Activated naive CD4-positive, alpha-beta T cell treated with anti-CD3 and anti-CD28 coated beads, Interleukin-2, amount 50 U/mL, for 72 hours (primary cell): ENCODE measurements around the gene ZNF792. TPM values are rescaled to one million over a fixed set of nuclear protein-coding genes. Genes with fewer than 3 reads are reported as not detected.
"Not testable (repeated sequence)": the region's sequence is repeated elsewhere in the genome, so short reads cannot be mapped to it uniquely, and the experiment has no call there.

Experiments used
- ATAC-seq, 2 donors: fragments of 150-1000 bp; cut with Tn5 transposase; 2 replicates each; pipeline ENCODE4 v1.10.0; 2021; ENCODE audit warnings: mild to moderate bottlenecking in 2 of 2, moderate library complexity in 2 of 2
- DNase-seq, 2 donors: peaks; one replicate each; pipeline ENCODE4 v3.0.0; 2021 to 2022; ENCODE audit warnings: low spot score in 2 of 2
- H3K27ac Mint-ChIP-seq, 2 donors: one replicate each; pipeline ENCODE4 v1.8.0; 2022; ENCODE audit warnings: mild to moderate bottlenecking in 2 of 2, mixed read lengths in 2 of 2
- H3K36me3 Mint-ChIP-seq, 2 donors: one replicate each; pipeline ENCODE4 v1.8.0; 2022; ENCODE audit warnings: mixed read lengths in 2 of 2
- H3K9me3 Mint-ChIP-seq, 2 donors: one replicate each; pipeline ENCODE4 v1.8.0; 2022; ENCODE audit warnings: mixed read lengths in 2 of 2
- total RNA-seq, 2 donors: library from RNA; stranded (reverse); gene quantifications; one replicate each; pipeline ENCODE4 v1.2.3, GENCODE V29; 2022

ZNF792 gene
- total RNA-seq, 2 donors from 2014 or later: 6.4 to 9.7 TPM

DNA sequence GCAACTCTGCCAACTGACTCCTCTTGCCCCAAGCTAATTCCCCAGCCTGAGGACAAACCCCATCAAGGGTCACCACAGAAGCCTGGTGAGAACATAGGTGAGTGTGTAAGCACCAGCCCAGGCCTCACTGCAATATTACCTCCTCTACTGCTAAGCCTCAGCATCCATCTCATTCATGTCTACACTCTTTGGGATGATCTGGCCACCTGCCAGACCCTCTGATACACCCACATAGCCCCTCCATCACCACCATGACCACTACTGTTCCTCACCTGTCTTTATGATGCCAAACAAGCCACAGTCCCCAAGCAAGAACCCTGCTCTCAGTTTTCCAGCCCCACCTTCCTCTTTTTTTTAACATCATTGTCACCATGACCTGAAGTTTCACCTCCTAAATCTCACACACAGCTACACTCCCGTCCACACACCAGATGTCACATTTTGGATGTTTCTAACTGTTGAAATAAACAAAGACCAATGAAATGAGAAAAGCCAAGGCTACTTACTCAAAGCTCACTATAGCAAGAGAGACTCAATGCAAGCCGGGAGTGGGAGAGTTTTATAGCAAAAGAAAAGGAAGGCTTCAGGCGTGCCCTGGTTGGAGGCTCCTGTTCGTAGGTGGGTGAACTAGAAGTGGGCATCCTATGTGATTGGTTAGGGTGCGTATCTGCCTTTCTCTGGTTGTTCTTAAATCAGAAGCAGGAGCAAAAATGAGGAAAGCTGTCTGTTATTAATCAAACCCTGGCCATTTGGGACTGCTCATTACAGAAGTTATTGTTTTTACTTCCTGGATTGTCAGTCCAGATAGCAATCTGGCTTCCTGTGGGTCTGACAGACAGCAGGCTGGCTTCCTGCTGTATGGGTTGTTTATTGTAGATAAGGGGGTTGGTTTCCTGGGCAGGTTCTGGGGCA is 2.0 kb downstream of the ZNF792 start:
- no peak for ATAC-seq
- Mint-ChIP-seq H3K27ac (peak overlapping the region in 1 of 2 donors; percentile 89), H3K36me3 (peaks cover 65 to 76% of the 10 kb centered on the region in 2 donors), H3K9me3 (peaks cover 33 to 48% of the 10 kb centered on the region in 2 donors)
- DNase-seq: no peak

DNA sequence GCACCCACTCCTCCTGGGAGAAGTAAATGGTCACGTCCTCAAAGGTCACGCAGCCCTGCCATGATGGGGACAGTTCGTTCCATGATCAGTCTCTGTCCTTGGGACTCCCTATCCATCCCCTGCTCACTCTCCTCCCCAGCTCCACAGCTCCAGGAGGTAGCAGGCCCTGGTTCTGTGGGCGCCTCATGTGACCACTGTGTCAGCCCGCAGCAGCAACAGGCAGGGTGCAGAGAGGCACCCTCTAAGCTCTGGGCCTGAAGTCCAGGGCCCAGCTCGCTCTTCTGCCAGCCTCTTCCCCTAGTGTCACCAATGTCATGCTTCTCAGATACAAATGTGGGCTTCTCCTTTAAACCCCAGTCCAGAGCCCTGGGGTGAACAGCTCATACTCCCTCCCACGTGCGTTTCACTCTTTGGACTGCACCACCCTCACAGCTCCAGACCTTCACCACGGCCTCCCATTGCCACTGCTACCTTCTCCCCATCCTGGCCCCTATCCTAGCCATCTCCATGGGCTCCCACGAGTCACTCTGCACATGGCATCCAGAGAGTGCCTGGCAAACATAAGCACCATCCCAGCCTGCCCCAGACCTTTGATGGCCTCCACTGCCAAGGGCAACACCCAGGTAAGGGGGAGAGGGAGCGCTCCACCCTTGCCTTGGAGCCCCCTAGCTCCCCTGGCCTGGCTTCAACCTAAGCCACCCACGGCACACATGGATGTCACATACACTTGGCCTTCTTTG is 2.9 kb downstream of the ZNF792 start:
- peak overlapping the region; percentile 57 to 89 for H3K27ac Mint-ChIP-seq
- peaks cover 36 to 55% of the 10 kb centered on the region in 2 donors for H3K9me3 Mint-ChIP-seq
- peaks cover 75 to 78% of the 10 kb centered on the region in 2 donors for H3K36me3 Mint-ChIP-seq
- no peak for ATAC-seq
- no peak for DNase-seq

DNA sequence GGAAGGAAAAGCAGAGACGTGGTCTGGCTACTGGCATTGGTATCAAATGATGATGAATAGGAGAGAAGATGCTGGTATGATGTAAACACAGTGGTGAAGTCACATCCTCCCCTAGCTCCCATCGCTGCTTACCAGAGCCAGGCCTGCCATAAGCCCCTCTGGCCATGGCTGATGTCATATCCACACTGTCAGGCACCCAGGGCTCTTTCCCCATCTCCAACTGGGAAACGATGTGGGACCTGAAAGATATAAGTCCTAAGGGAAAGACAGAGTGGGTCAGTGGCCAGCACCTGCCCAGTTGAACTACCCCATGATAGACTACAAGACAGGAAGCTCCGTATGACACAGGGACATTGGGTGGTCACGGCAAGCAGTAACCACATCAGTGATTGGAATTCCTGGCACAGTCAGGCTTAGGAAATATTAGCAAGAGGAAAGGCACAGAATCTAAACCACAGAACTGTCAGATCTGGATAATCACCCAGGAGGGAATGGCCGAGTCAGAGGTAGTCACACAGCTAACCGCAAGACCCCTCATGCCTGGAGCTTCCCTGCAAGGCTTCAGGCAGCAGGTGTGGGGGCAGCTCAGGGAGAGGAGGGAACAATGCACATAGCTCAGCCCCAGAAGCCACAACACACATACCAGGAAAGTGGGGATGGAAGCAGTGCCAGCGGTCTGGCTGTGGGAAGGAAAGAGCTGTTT is 3.8 kb downstream of the ZNF792 start:
- DNase-seq (no peak), ATAC-seq (no peak)
- Mint-ChIP-seq H3K36me3 (peaks cover 70 to 81% of the 10 kb centered on the region in 2 donors), H3K9me3 (peaks cover 36 to 58% of the 10 kb centered on the region in 2 donors), H3K27ac (no peak overlapping the region)

DNA sequence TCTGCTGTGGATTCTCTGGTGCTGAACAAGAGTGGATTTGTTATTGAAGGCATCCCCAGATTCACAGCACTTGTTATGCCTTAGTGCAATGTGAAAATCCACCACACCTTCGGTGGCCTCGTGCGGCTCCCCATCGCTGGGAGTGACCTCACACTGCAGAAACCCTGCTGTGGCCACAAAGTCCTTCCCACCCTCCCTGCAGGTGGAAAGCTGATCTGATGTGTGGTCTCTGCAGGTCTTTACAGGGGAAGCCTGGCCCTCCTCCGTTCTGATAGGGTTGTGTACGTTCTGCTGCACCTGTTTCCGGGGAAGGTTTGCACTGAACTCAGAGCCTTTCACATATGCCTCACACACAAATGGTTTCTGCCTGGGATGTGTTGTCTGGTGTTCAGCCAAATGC is 5.0 kb downstream of the ZNF792 start:
- Mint-ChIP-seq H3K27ac (no peak overlapping the region), H3K36me3 (peaks cover 76 to 89% of the 10 kb centered on the region in 2 donors), H3K9me3 (peaks cover 41 to 63% of the 10 kb centered on the region in 2 donors)
- ATAC-seq (no peak), DNase-seq (no peak)

GRCh38 chr19:34957830-34958751 is 5.9 kb downstream of the ZNF792 start:
- DNase-seq (no peak), ATAC-seq (no peak)
- H3K9me3 Mint-ChIP-seq: peaks cover 42 to 72% of the 10 kb centered on the region in 2 donors
- H3K27ac Mint-ChIP-seq: no peak overlapping the region
- peaks cover 82 to 94% of the 10 kb centered on the region in 2 donors for H3K36me3 Mint-ChIP-seq

- no peak overlapping the region for H3K27ac Mint-ChIP-seq
- H3K36me3 Mint-ChIP-seq: peaks cover 65 to 87% of the 10 kb centered on the region in 2 donors
- H3K9me3 Mint-ChIP-seq: peaks cover 46 to 65% of the 10 kb centered on the region in 2 donors
- ATAC-seq (no peak), DNase-seq (no peak)
Observed at GRCh38 chr19:34953092-34953491, 10.9 kb downstream of the ZNF792 start.

- DNase-seq: no peak
- H3K36me3 Mint-ChIP-seq: peaks cover 54 to 83% of the 10 kb centered on the region in 2 donors
- H3K27ac Mint-ChIP-seq: no peak overlapping the region
- H3K9me3 Mint-ChIP-seq: peaks cover 34 to 47% of the 10 kb centered on the region in 2 donors
- ATAC-seq: no peak
Observed at GRCh38 chr19:34943861-34944573, 20.0 kb downstream of the ZNF792 start.

GRCh38 chr19:34938886-34939285 is 25.1 kb downstream of the ZNF792 start:
- Mint-ChIP-seq H3K9me3 (peaks cover 29 to 32% of the 10 kb centered on the region in 2 donors), H3K27ac (no peak overlapping the region), H3K36me3 (peaks cover 54 to 72% of the 10 kb centered on the region in 2 donors)
- ATAC-seq (no peak), DNase-seq (no peak)

DNA sequence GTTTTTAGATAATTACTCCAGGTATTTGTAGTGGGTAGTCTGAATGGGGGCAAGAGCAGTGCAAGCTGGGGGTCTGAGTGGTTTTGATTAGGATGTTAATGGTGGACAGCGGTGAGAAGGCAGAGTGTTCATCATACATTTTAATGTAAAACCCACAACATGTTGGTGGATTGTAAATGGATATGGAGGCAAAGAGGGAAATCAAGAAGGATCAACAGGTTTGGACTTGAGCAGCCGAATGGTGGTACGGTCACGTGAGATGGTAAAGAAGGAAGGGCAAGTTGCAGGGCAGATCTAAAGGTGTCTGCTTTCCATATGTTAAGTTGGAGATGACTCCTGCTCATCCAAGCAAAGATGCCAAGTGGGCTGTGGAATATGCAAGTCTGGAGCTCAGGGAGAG is 27.8 kb downstream of the ZNF792 start:
- peaks cover 14 to 17% of the 10 kb centered on the region in 2 donors for H3K9me3 Mint-ChIP-seq
- ATAC-seq (no peak), DNase-seq (no peak)
- no peak overlapping the region for H3K27ac Mint-ChIP-seq
- peaks cover 36 to 63% of the 10 kb centered on the region in 2 donors for H3K36me3 Mint-ChIP-seq

GRCh38 chr19:34932494-34932893 is 31.5 kb downstream of the ZNF792 start:
- DNase-seq: no peak
- H3K36me3 Mint-ChIP-seq: peaks cover 34 to 61% of the 10 kb centered on the region in 2 donors
- no peak overlapping the region for H3K27ac Mint-ChIP-seq
- no peak for ATAC-seq
- peaks cover 8 to 12% of the 10 kb centered on the region in 2 donors for H3K9me3 Mint-ChIP-seq

DNA sequence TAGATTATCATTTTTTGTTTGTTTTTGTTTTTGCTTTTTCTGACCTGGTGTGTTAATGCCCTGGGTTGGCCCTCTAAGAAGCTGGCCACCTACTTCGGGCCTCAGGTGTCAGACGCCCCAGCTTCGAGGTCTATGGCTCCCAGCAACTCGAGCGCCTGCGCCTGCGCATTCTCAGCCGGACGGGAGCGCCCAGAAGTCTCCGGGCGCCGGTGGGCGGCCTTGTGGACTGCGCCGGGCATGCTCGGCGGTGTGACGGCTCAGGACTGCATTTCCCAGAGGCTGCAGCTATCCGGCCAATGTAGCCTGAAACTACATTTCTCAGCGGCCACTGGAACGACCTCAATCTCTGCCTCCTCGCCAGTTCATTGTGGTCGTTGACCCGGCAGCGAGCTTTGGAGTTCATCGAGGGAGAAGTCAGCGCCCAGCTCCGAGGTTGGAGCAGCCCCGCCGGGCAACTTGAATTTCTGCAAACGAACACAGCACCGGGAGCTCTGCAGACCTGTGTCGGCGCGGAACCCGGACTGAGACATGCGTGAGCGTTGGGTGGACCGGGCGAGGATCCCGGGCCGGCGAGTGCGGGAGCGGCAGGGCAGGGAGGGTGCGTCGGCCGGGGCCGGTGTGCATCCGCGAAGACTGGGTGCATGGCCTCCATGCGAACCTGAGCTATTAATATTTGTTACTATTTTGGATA is 37.2 kb downstream of the ZNF792 start, which contains the start of gene ZNF30:
Gene ZNF30, plus strand, starts transcription at position 219 of the 691 bp plus-strand sequence. CDS start 3,045 bp downstream, outside the sequence.
- ATAC-seq (peak; percentile 99 to 100), DNase-seq (peak; percentile 81 to 86)
- H3K9me3 Mint-ChIP-seq: no peaks in the 10 kb centered on the region
- peaks cover 15 to 33% of the 10 kb centered on the region in 2 donors for H3K36me3 Mint-ChIP-seq
- peak within 1 kb of the TSS; percentile 36 to 91 for H3K27ac Mint-ChIP-seq

DNA sequence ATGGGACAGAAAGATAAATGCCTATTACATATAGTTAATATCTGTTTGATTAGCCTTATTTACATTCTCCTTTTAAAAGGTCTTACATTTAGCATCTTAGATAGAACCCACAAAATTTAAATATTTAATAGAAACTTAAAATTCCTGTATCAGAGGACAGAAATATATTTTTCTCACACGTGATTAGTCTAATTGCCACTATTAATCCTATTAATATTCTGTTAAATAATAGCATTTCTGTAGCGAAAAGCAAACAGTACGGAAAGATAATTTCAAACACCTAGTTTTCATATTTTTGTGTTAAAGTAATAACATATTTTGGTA is 37.7 kb downstream of the ZNF792 start:
- Mint-ChIP-seq H3K36me3 (peaks cover 15 to 28% of the 10 kb centered on the region in 2 donors), H3K9me3 (no peaks in the 10 kb centered on the region), H3K27ac (peak overlapping the region in 1 of 2 donors; percentile 91)
- DNase-seq (no peak), ATAC-seq (no peak)

GRCh38 chr19:34925278-34925855 is 38.7 kb downstream of the ZNF792 start:
- no peaks in the 10 kb centered on the region for H3K9me3 Mint-ChIP-seq
- DNase-seq: no peak
- ATAC-seq: no peak
- no peak overlapping the region for H3K27ac Mint-ChIP-seq
- peaks cover 14 to 25% of the 10 kb centered on the region in 2 donors for H3K36me3 Mint-ChIP-seq

- not testable (repeated sequence) for H3K27ac Mint-ChIP-seq
Observed at GRCh38 chr19:34920090-34920786, 43.8 kb downstream of the ZNF792 start.

More at GRCh38 chr19:34920090-34920786, 43.8 kb downstream of the ZNF792 start:
- not testable (repeated sequence) for ATAC-seq, DNase-seq
- Mint-ChIP-seq H3K9me3 (peaks cover 17 to 20% of the 10 kb centered on the region in 2 donors), H3K36me3 (peaks cover 15 to 16% of the 10 kb centered on the region in 2 donors)
